ENCODE data around the gene LSM7.

Gene LSM7

DNA sequence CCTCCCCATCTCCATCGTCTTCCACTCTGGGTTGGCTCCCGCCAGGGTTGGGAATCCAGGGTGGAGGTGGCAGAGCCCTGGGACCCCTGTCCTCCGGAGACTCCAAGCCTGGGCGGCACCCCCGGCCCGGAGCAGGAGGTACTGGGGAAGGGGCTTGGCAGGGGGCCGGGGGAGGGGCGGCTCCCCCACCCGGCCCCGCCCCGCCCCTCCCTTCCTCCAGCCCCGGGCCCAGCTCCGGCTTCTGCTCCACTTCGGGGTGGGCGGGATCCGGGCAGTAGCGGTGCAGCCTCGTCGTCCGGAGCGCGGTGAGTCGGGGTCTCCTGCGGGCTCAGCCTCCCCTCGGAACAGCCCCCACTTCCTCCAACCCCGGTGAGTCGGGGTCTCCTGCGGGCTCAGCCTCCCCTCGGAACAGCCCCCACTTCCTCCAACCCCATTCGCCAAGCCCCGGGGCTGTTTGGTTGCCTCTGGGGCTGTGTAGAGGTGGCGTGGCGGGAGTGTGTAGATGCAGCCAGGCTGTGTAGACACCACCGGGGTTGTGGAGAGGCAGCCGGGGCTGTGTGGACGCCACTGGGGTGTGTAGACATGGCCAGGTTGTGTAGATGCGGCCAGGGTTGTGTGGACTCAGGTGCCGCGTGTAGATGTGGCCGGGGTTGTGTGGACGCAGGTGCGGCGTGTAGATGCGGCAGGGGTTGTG lies 31.8 kb upstream of the LSM7 start, which contains the start of gene TMPRSS9:
TMPRSS9 (plus strand) TSS at position 274 of the 694 bp plus-strand sequence. CDS start 29,521 bp downstream, outside the sequence.
- TF ChIP-seq, protein P1, sequence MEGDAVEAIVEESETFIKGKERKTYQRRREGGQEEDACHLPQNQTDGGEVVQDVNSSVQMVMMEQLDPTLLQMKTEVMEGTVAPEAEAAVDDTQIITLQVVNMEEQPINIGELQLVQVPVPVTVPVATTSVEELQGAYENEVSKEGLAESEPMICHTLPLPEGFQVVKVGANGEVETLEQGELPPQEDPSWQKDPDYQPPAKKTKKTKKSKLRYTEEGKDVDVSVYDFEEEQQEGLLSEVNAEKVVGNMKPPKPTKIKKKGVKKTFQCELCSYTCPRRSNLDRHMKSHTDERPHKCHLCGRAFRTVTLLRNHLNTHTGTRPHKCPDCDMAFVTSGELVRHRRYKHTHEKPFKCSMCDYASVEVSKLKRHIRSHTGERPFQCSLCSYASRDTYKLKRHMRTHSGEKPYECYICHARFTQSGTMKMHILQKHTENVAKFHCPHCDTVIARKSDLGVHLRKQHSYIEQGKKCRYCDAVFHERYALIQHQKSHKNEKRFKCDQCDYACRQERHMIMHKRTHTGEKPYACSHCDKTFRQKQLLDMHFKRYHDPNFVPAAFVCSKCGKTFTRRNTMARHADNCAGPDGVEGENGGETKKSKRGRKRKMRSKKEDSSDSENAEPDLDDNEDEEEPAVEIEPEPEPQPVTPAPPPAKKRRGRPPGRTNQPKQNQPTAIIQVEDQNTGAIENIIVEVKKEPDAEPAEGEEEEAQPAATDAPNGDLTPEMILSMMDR (IDR thresholded peaks at IDR 0.05; ENCODE audit: insufficient read depth, missing control alignments): no peak
- DNase-seq (ENCODE audit: insufficient read length, low spot score): no peak
- FAIRE-seq: no peak

DNA sequence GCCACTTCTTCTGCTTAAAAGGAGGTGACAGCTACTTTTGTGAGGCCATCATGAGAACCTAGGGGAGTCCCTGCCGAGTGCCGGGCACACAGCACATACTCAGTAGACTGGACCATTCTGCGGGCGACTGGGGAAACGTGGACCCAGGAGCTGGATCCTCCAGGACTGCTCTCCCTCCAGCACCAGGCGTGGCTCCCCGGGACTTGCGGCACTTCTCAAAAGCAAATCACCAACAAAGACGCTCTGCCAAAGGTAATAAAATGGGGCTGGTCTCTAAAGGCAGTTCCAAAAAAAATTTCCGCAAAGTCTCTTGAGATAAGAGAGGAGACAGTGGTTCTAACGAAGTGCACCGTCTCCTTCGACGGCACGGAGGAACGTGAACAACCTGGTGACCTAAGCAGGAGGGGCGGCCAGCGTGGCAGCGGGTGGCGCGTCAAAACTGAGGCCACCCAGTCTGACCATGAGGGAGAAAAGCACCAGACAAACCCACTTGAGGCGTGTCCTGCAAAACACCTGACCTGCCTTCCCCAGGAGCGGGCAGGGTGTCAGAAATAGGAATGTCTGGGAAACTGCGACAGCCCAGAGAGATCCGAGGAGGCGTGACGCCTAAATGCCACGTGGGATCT lies 30.3 kb upstream of the LSM7 start:
- TF ChIP-seq, protein P1 (IDR thresholded peaks at IDR 0.05; ENCODE audit: insufficient read depth, missing control alignments): no peak
- FAIRE-seq: no peak
- no peak for DNase-seq (ENCODE audit: insufficient read length, low spot score)

DNA sequence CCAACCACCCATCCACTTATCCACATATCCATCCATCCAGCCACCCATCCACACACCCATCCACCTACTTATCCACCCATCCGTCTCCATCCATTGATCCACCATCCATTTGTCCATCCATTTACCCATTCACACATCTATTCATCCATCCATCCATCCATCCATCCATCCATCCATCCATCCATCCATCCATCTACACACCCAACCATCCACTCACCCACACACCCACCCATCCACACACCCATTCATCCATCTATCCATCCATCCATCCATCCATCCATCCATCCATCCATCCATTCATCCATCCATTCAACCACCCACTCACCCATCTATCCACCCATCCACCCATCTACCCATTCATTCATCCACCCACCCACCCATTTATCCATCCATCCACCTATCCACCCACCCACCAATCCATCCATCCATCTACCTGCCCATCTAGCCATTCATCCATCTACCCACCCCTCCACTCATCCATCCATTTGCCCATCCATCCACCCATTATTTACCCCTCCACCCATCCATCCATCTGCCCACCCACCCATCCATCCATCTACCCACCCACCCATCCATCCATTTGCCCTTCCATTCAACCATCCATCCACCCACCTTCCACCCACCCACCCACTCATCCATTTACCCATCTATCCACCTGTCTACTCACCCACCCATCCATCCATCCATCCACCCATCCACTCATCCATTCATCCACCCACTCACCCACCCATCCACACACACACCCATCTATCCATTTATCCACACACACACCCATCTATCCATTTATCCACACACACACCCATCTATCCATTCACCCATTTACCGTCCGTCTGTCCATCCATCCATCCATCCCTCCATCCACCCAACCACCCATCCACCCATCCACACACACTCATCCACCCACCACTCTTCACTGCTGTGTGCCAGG lies 29.2 kb upstream of the LSM7 start:
- DNase-seq (ENCODE audit: insufficient read length, low spot score) (no peak), FAIRE-seq (no peak)
- TF ChIP-seq, protein P1 (IDR thresholded peaks at IDR 0.05; ENCODE audit: insufficient read depth, missing control alignments): no peak

DNA sequence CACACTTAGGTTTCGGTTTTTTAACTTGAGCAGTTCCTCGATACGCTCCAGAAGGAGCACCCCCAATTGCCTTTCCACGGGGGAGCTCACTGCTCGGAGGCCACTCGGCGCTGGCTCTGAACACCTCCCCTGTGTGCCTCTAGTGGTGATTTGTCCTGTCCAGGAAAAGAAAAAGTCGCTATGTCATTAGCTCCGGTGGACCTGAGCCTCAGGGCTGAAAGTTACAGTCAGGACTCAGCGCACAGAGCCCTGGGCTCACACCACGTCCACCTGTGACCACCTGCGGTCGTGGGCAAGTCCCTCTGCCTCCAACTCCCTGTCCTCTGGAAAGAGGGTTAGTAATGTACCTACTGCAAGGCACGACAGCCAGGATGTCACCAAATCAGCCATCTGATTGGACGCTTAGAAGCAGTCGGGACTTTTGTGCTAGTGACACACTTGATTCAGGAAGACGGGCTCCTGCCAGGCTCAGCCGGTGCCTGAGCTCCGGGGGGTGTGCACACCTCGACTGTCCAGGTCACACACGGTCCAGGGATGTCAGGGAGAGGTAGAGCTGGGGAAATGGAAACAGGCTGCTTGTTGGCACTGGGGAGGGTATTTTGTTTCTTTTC lies 27.8 kb upstream of the LSM7 start:
- no peak for DNase-seq (ENCODE audit: insufficient read length, low spot score)
- TF ChIP-seq, protein P1 (IDR thresholded peaks at IDR 0.05; ENCODE audit: insufficient read depth, missing control alignments): no peak
- no peak for FAIRE-seq

DNA sequence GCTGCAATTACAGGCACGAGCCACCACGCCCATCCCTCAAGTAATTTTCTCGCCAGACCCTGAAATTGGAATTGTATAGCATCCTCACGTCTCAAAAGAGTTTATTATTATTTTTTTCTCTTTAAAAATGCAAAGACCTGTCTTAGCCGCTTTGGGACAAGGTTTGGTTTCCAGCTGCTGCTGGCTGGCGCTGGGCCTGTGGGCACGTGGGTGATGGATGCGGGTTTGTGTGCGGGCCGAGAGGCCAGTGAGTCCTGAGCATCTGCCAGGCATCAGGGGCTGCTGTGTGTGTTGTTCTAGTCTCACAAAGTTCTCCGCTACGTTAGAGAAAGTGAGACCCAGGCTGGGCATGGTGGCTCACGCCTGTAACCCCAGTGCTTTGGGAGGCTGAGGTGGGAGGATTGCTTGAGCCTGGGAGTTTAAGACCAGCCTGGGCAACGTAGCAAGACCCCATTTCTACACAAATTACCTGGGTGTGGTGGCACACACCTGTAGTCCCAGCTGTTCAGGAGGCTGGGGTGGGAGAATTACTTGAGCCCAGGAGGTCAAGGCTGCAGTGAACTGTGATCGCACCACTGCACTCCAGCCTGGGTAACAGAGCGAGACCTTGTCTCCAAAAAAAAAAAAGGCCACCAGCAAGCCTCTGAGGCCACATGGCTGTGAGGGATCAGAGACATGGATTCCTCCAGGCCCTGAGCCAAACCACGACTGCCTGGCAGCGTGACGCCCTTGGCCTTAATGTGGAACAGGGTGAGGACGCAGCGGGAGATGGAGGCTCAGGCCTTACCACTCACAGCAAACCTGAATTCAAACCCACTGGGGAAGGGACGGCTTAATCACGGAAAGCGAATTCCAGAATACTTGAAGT lies 27.0 kb upstream of the LSM7 start:
- FAIRE-seq: no peak
- DNase-seq (ENCODE audit: insufficient read length, low spot score): no peak
- TF ChIP-seq, protein P1 (IDR thresholded peaks at IDR 0.05; ENCODE audit: insufficient read depth, missing control alignments): no peak

DNA sequence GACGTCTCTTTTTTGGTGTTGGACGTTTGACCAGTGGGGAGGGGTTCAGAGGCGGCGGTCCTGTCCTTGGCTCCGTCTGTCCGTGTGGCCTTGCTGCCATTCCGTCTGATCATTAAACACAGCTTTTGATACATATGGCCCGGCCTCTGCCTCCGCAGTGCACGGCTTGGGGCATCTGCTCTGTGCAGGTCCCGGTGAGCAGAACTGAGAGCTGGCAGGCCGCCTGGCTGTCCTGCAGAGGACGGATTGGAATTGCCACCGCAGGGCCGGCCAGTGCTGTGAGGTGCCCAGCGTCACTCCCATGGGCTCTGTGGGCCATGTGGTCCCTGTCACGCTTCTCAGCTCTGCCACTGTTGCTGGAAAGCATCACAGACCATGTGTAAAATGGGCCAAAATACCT lies 26.3 kb upstream of the LSM7 start:
- FAIRE-seq (no peak), DNase-seq (ENCODE audit: insufficient read length, low spot score) (no peak)
- TF ChIP-seq, protein P1 (IDR thresholded peaks at IDR 0.05; ENCODE audit: insufficient read depth, missing control alignments): no peak

All from D721Med (cell line).